HG02763 (cell line): ENCODE data around the gene CDC27.
"Not testable (repeated sequence)": the region's sequence is repeated elsewhere in the genome, so short reads cannot be mapped to it uniquely, and the experiment has no call there.

Source experiments
- ATAC-seq: cut with Tn5 transposase; IDR thresholded peaks from one replicate; pipeline ENCODE4 v1.9.1; 2021; ENCODE audit warnings: mild to moderate bottlenecking, moderate library complexity; ENCODE audit not compliant: unreplicated experiment

Gene CDC27

DNA sequence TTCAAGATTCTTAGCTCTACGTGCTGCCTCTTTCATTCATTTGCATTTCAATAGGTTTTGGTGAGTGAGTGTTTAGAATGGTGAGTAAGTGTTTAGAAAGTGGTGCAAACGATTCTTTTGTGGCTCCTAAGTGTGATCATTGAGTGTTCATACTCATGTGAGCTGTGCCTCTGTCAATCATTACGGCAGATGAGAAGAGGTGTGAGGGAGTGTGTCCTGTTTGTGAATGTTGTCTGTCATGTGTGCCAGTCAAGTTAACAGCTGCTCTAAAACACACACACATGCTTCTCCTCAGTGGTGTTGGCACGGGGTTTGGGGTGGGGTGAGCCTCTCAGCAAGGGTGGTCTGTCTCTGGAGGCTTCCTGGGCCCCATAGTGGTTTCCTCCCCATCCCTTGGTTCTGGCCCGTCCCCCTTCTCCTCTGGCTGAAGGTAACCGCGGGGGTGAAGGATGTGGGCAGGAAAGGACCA is 31.5 kb upstream of the CDC27 start:
- ATAC-seq = no peak

DNA sequence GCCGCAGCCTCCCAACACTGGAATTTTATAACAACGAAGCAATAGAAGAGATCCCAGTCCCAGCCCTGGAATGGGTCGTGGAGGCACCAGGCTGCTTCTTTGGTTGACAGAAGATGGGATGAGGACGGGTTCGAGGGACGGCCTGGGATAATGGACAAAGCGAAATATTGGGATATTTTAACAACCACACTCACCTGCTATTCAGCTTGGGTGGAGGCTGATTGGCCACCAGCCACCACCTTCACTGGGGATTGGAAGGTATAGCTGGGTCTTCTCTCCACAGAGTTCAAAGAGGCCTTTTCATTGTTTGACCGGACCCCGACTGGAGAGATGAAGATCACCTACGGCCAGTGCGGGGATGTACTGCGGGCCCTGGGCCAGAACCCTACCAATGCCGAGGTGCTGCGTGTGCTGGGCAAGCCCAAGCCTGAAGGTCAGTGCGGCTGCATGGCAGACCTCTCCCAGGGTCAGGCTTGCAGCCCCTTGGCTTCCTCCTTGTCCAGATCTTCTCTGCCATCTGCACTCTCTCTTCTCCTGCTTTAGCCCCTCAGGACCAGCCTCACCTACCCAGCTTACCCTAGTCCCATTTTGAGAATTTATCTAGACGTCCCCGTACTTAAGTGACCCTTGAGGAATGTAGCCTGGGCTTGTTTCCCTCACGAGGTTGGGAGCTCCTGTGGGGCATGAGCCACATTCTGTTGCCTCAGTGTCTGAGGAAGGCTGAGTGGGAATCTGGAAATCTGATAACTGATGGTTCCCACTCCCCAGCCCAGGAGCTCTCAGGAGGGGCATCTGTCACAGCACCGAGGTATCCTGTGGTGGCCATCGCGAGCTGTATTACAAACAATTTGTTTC is 30.8 kb upstream of the CDC27 start:
- no peak for ATAC-seq

DNA sequence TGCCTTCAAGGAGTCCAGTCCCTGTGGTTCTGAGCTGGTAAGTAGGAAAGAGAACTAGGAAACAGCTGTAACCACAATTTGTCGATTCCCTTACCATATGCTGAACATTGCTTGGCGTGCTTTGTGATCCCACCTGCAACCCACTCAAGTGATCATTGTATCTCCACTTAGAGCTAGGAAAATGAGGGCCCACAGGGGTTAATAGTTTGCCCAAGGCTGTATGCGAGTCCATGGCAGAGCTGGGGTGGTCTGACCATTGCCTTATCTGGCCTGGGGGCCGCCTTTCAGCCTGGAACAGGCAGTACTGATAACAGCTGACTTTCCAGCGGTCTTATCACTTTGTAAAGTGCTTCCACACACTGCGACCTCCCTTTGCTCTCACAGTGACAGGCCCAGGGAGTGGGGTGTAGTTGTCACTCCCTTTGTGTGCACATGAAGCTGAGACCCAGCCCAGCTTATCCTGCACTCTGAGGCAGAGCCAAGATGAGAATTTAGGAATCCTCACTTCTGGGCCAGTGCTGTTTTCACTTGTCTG is 29.9 kb upstream of the CDC27 start:
- no peak for ATAC-seq

DNA sequence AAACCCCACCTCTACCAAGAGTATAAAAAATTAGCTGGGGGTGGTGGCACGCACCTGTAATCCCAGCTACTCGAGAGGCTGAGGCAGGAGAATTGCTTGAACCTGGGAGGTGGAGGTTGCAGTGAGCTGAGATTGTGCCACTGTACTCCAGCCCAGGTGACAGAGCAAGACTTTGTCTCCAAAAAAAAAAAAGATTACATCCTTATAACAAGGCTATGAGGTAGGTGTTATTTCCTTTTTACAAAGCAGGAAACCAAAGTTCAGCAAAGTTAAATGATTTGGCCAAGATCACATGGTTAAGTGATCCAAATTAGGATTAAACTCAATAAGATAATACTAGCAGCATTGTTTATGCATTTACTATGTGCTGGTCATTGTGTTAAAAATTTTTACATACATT is 28.2 kb upstream of the CDC27 start:
- ATAC-seq = not testable (repeated sequence)

DNA sequence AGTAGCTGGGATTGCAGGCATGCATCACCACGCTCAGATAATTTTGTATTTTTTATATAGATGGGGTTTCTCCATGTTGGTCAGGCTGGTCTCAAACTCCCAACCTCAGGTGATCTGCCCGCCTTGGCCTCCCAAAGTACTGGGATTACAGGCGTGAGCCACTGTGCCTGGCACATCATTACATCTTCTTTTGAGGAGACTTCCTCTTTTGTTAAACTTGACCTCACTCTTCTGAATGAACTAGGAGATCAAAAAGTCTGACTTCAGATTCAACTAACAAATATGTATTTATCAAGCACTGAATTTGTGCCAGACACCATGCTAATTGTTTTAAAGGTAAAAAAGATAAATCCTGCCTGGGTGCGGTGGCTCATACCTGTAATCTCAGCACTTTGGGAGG is 27.7 kb upstream of the CDC27 start:
- ATAC-seq = not testable (repeated sequence)

DNA sequence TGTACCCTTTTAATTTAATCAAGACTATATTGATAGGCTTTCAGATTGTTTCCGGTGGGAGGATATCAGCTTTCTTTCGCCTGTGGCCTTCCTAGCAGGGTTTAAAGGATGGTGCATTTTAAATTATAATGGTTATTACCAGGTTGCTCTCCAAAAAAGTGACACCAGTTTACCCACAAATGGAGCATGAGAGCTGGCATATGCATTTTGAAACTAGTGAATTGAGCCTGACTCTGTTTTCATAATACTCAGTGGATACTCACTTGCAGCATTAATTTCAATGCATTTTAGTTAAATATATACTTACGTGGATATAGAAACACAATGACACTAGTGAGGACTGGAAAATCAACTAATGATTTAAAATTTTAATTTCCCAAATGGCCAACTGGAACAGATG is 25.8 kb upstream of the CDC27 start:
- no peak for ATAC-seq

DNA sequence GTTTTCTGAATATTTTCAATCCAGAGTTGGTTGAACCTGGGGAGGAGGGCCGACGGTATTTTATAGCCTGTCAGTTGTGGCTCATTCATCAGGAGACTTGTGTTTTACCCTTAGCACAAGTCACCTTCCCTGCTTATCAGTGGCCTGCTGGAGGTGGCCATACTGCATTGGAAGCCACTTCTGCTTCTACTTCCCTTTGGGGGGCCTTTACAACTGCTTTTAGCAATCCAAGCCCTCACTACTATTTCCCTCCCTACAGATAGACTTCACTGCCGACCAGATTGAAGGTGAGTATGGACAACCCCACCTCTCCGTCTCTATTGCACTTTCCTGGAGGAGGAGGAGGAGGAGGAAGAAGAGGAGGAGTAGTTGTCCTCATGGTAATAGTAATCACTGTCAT is 24.4 kb upstream of the CDC27 start:
- ATAC-seq = no peak

DNA sequence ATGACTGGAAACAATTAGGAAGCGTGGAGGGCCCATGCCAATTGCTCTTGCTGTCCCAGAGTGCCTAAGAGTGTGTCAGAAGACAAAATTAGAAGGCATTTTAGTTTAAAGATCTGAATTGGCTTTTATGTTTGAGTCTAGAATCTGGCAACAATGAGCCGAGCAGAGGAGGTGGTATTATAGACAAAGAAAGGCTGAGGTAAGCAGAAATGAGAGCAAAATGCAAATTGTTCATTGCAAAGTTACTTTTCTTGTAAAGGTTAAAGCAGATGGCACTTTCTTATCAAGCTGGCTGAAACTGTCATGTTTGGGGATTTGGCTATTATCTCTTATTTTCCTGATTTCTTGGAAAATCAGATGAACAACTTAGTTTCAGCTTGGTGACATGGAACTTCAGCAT is 23.4 kb upstream of the CDC27 start:
- no peak for ATAC-seq

DNA sequence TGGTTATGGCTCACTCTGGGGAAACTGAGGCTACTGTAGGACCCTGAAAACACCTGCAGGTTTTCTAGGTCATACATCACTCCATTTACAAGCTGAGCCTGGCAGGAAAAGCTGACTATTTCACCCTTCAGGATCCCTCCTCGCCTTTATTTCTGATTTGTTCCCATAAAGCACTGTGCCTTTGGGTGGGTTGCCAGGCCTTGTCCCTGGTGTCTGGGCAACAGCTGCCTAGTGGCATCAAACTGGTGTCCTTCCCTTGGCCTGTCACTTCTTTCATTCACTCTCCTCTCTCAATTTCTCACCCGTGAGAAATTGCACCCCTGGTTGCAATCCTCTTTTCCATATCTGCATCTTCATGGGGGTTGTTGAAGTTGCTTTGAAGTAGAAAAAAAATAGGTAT is 21.7 kb upstream of the CDC27 start:
- no peak for ATAC-seq

DNA sequence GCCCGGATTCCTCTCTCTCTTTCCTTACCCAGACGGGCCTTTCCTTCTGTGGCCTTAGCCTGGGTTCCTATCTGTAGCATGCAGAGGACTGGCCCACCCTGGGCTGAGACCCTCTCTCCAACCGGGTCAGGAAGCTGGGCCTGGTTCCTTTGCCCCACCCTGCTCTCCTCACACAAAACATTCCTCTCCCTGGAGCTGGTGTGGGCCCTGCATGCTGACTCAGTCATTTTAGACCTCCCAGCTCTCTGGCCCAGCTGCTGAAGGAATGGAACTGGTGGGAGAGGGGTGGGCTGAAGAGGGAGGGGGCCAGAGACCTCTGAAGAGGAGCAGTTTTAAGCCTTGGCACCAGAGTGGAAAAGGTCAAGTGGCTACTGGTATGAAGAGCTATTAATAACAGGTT is 21.0 kb upstream of the CDC27 start:
- no peak for ATAC-seq

DNA sequence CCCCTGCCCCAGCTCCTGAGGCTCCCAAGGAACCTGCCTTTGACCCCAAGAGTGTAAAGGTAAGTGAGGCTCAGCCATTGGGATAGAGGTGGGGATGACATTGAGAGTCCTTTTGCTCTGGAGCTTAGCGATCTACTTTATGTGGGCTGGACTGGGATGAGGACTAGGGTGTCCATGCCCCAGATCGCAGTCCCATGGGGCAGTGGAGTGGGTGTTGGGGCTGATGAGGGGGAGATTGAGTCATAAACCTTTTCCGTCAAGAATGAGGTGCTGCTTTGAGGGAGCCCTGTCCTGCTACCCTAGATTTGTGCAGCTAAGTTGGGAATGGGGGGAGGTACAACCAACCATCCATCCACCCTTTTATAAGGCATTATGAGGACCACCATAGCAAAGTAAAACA is 20.4 kb upstream of the CDC27 start:
- no peak for ATAC-seq

DNA sequence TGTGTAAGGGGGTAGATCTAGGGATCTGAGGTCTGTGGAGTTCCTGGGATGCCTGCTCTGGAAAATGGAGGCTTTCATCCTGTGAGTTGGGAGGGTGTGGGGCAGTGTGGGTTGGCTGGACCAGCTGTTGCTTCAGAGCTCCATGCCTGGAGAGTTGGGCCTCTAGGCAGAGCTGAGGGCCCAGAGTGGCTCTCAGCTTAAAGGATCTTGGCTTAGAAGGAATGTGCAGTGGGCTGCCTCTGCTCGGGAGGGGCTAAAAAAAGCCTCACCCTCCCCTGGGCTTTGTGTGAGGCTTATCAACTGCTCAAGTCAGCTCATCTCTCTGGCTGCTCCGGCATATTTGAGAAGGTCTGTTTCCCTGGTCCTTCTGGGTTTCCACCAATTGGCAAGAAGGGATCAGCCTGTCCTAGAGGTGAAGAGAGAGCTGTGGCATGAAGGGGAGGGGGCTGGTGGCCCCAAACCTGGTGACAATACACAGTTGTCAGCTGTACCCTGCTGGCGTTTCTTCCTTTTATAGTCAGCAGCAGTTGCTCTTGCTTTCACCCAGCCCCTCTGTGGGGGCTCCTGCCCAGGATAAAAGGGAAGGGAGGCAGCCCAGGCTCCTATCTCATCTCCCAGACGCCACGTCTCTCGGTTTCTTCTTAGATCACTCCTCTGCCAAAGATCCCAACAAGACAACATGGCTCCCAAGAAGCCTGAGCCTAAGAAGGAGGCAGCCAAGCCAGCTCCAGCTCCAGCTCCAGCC is 19.8 kb upstream of the CDC27 start, which contains the start of gene MYL4:
MYL4 (plus strand) TSS at position 605 of the 745 bp plus-strand sequence; CDS start at position 680, 75 bp downstream.
- ATAC-seq = no peak

DNA sequence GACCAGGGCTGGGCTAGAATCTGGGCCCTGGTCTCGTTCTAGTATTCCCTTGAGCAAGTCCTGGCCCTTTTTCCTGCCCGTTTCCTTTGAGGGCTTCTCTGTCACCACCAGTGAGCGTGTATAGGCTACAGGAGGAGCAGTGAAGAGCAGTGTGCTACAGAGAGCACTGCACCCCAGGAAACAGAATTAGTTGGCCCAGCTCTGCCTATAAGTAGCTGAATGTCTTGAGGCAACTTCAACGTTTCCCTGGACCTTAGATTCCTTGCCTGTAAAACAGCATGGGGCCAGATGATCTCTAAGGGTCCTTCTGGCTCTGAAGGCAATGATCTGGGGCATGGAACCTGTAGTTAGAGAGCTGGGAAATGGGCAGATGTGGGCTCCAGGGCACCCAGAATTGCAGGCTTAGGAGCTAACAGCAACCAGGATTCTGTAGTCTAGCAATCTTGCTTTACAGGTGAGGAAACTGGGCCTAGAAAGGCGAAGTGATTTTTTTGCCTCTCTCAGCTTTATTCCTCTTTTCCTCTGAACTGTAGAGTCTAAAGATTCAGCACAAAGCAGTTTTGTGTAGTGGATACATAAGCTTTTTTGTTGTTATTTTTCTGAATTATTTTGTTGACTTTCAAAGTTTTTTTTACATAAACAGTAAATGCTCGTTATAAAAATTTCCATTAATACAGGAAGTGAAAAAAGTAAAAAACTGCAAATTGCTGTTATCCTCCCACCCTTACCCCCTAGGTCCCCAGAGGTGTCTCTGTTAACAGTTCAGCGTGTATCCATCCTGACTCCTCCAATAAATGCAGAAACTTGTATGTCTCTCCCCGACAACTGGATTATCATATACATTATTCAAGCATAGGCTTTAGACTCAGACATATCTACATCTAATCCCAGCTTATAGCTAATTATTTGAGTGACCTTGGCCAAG is 18.3 kb upstream of the CDC27 start:
- no peak for ATAC-seq

DNA sequence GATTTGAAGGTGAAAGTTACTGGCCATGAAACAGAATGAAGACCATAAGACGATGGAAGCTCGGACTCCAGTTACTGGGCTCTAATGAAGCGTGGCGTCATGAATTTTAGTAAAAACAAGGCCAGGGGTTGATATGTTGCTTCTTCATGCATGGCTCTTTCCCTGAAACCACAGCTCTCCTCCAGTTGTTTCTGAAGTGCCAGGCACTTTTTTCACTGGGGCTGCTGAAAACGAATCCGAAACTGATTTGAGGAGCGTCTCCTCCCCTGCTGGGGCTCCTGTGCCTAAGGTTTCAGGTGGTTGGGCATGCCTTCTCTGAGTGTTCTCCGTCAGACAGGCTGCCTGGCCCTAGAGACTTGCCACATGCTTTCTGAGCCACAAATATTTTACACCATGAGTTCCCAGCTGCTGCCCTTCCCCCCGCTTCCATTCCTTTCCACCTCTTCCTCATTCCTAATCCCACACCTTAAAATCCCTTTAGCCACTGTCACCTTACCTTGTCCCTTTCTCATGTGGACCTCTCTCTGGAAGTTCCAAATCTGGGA is 16.4 kb upstream of the CDC27 start:
- peak; percentile 55 for ATAC-seq

DNA sequence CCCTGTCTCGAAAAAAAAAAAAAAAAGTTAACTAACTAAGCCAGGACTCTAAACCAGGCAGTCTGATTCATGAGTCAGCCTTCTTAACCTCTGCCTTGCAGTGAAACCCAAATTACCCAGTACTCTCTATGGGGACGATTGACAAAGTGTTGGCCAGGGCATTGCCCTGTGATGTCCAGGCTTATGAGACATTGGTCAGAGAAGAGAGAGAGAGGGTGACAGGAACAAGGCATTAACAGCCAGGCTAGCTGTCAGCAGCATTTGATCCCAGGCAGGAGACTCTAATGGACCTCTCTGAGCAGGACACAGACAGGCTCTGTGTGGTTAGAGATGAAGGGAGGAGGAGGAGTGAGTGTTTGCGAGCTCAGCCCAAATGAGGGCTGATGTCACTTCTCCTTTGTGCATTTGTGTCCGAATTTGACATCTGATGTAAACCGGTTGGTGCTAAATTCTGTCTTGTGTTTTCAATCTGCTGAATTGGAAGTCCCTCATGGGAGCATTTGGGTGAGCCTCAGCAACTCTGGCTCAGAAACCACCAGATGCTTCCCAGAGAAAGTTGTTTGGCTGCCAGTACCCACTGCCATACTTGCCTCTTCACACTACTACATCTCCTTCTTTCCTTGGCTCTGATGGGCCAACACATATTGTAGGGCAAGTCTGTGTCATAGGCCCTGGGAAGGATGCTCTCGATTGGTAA is 15.8 kb upstream of the CDC27 start:
- ATAC-seq = no peak

DNA sequence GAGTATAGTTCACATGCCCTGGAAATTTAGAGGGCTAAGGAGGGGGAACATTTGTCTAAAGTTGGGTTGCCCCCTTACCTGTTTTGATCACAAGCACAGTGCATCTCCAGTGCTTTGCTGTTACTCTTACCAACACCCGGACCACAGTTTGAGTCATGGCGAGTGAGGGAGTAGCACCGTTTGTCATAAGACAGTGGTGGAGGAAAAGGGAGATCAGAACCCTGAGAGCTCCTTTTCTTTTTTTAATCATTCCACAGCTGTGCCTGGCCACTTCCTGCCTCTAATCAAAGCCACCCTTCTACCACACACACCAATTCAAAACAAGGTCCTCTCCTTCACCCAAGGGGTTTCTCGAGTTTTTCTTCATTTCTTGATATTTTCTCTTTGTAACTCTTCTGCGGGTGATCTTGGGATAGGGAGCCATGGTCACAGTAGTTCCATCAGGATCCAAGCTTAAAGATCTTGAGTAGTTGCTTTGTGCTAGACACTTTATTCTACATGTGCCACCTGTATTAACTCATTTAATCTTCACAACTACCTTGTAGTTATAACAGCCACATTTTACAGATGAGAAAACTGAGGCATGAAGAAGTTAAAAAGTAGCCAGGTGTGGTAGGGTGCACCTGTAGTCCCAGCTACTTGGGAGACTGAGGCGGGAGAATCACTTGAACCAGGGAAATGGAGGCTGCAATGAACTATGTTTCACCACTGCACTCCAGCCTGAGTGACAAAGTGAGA is 15.1 kb upstream of the CDC27 start:
- no peak for ATAC-seq

DNA sequence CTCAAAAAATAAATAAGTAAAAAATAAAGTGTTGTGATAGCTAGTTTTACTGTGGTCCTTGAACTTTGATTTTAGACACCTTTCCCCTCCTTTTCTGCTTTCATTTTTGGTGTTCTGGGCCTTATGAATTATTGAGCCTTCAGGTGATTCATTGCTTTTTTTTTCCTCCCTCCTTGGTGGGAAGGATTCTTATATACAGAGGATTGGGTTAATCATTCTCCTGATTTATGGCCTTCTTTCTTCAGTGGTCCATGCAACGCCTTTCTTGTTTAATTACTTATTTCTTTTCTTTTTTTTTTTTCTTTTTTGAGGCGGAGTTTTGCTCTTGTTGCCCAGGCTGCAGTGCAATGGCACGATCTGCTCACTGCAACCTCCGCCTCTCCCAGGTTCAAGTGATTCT is 12.1 kb upstream of the CDC27 start:
- ATAC-seq = no peak

DNA sequence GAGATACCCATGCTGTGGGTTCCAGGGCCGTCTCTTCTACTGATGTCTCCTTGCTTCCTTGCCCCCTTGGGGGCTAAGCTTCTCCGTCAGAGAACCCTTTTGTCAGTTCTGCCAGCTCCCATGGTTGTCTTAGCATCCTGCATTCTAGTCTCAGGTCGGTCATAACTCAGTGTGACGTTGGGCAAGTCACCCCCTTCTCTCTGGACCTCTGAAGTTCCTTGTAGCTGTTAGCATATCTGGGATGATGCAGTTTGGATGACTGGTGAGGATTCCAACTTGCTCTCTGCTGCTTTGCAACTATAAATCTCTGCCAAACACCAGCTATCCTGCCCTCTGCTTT is 11.2 kb upstream of the CDC27 start:
- ATAC-seq = no peak

DNA sequence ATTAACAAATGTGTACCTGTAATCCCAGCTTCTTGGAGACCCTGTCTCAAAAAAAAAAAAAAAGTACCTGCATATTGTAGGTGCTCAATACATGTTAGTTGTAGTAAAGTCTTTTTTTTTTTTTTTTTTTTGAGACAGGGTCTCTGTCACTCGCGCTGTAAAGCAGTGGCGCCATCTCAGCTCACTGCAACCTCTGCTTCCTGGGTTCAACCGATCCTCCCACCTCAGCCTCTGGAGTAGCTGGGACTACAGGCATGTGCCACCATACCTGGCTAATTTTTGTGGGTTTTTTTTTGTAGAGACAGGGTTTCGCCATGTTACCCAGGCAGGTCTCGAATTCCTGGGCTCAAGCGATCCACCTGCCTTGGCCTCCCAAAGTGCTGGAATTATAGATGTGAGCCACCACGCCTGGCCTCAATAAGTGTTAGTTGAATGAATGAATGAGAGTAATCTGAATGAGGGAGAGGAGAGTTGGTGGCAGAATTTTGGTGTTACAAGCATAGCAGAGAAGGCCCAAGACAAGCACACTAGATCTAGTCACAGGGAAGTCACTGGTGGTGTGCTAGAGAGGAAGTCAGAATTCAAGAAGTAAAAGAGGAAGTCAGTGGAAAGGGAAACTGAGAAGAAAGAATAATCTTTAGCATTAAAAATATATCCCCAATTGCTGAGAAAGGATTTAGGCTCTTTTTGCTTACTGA is 10.7 kb upstream of the CDC27 start:
- ATAC-seq = no peak
